K562 (cell line): ENCODE measurements around the gene NCCRP1.

Source experiments
- SMAD4 ChIP-seq: fragments of 250-450 bp; sonication (Bioruptor Pico); conservative IDR thresholded peaks from 2 replicates; pipeline ENCODE4 v1.8.0; 2021; ENCODE audit warnings: inconsistent platforms, mild to moderate bottlenecking, moderate library complexity
- TAF9B ChIP-seq: fragments of 450-650 bp; IDR thresholded peaks from 2 replicates; pipeline ENCODE4 v1.6.1; 2018; ENCODE audit warnings: mild to moderate bottlenecking; ENCODE audit not compliant: partially characterized antibody
- TOE1 ChIP-seq, 2 experiments: fragments of 450-650 bp in 1 of 2; sonication (generic) in 1 of 2; formaldehyde crosslinking in 1 of 2; IDR thresholded peaks; 2 replicates each; pipeline versions ENCODE4 v1.7.1 to v1.8.0; 2016 to 2022; ENCODE audit warnings: borderline replicate concordance in 2 of 2, mild to moderate bottlenecking in 2 of 2, antibody characterized with exemption in 1 of 2, inconsistent platforms in 1 of 2, low read depth in 1 of 2, missing genetic modification reagents in 1 of 2, moderate library complexity in 1 of 2

- TF ChIP-seq TOE1 (IDR thresholded peaks at IDR 0.05; ENCODE audit: borderline replicate concordance), result no peak
- no peak for TF ChIP-seq TOE1 (CRISPR knock-in tag; IDR thresholded peaks at IDR 0.05; ENCODE audit: borderline replicate concordance, low read depth)
- TF ChIP-seq SMAD4 (CRISPR knock-in tag), result no peak
- TF ChIP-seq TAF9B, result no peak
Observed at GRCh38 chr19:39163621-39164020, 33.1 kb upstream of the NCCRP1 start.
